GM19324 (cell line): Measurements from ENCODE around the gene KRT15.
"Not testable (repeated sequence)": the region's sequence is repeated elsewhere in the genome, so short reads cannot be mapped to it uniquely, and the experiment has no call there.

Experiments used
- ATAC-seq: cut with Tn5 transposase; IDR thresholded peaks from one replicate; pipeline ENCODE4 v1.9.1; 2021; ENCODE audit warnings: mild to moderate bottlenecking, moderate library complexity; ENCODE audit not compliant: unreplicated experiment, low FRiP score

Gene KRT15

DNA sequence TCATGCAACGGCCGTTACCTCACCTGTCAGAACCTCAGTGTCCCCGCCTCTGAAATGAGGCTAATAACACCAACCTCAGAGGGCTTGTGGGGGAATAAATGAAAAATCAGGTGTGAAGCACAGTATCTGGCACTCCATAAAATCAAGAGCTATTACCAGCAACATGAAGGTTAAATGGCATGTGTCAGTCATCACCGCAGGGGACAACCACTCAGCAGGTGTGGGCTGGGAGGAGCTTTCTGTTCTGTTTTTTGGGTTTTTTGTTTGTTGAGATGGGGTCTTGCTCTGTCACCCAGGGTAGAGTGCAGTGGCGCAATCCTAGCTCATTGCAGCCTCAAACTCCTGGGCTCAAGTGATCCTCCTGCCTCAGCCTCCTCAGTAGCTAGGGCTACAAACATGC, 26.2 kb upstream of the KRT15 start:
- ATAC-seq, result no peak

DNA sequence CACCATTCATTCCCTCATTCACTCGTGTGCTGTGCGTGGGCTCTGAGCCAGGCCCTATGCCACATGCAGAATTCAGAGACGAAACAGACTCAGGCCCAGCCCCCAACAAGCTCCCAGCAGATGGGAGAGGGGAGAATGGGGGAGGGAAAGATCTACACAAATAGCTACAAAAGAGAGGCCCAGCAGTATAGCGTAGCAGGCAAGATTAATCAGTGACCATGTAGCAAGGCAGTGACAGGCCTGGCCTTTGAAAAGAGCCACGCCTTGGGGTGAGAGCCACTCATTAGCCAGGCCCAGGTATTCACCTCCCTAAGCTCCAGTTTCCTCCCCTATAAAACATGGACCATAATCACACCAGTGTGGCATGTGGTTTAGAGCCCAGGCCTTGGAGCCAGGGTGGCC, 25.8 kb upstream of the KRT15 start:
- no peak for ATAC-seq

DNA sequence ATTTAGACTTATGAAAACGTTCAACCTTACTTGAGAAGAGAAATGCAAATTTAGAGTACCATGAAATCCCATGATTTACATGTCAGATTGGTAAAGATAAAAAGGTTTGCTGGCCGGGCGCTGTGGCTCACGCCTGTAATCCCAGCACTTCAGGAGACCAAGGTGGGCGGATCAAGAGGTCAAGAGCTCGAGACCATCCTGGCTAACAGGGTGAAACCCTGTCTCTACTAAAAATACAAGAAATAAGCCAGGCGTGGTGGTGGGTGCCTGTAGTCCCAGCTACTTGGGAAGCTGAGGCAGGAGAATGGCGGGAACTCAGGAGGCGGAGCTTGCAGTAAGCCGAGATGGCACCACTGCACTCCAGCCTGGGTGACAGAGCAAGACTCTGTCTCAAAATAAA, 24.1 kb upstream of the KRT15 start:
- not testable (repeated sequence) for ATAC-seq

DNA sequence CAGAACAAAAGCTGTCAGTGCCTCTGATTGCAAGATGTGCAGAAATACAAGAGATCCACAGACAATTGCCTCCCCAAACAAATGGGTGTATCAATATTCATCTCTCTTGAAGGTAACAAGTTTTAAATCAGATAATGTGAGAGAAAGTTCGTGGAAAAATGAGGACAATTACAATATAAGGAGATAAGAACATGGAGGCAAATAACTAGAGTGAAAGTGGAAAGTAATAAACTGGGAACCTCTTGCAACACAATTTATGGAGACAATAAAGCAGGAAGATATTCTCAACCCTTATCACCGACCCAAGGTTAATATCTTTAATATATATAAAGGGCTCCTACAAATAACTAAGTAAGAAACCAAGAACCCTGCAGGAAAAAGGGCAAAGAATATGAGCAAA, 23.7 kb upstream of the KRT15 start:
- ATAC-seq, result no peak

DNA sequence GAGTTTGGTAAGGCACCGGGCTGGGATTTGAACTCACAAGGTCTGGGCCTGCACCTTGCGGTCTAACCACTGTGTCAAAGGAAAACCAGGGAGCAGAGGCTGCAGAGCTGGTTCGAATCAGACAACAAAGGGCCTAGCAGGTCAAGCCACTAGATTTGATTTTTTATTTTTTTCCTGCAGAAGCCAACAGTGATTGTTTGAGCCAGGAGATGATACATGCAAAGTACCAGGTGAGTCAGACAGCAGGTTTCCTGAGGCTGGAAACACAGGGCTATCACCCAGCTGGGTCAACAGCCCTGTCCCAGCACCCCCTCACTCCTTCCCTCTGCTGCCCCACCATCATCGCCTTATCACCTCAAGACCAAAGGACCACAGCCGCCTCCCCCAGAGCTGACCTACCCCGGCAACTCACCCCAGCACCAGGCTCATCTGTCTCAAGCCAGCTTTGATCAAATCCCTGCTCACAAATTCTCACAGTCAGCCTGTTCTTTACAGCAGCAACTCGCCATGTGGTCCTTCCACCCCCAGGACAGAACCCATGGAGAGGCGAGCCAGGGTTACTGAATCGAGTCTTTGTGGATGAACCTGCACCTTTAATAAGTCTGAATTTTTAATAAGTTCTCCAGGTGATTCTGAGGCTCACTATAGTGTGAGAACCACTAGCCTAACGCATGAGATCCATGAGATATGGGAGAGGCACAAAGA, 22.4 kb upstream of the KRT15 start:
- ATAC-seq, result no peak

DNA sequence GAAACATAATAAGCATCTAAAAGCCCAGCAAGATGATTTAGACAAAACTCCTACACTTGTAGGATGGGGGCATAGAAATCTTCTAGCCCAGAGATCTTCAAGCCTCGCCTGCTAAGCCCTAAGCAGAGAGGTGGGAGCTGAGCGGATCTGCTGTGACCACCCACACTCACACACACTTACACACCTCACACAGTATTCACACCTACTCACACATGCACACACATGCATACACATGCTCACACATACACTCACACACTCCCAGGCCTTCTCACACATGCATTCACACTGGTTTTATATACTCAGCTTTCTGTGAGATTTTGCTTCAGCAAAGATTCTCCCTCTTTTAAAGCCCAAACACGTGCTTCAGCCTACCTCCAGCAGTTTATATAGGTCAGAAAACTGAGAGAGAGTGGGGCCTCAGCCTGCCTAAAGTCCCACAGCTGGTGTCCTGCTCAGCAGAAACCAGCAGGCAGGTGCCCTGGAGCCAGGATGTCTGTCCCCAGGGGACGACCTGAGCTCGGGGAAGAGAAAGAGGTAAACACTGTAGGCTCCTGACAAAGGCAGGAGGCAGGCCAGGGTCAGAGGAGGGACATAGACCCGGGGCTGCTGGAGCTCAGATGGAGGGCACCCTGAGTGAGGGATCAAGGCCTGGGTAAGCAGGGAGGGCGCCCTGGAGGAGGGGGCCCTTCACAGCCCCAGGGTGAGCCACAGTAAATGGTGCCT, 21.4 kb upstream of the KRT15 start:
- ATAC-seq, result no peak

DNA sequence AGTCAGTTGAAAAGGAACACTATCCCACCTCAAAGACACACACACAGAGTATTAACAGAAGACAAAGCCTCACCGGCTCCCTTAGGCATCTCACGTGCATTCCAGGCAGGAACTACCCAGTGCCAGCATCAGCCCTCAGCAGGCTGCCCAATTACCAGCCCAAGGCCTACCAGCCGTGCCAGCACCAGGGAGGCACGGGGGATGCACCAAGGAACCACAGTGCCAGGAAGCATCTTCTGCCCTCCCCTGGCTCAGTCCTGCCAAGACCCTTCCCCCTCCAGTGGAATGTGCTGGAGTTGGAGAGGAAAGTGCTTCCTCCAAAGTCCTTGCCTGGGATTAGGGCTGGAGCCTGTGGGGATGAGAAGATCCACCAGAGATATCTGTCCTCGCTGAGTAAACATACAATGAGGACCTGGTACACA, 20.4 kb upstream of the KRT15 start:
- ATAC-seq, result no peak

DNA sequence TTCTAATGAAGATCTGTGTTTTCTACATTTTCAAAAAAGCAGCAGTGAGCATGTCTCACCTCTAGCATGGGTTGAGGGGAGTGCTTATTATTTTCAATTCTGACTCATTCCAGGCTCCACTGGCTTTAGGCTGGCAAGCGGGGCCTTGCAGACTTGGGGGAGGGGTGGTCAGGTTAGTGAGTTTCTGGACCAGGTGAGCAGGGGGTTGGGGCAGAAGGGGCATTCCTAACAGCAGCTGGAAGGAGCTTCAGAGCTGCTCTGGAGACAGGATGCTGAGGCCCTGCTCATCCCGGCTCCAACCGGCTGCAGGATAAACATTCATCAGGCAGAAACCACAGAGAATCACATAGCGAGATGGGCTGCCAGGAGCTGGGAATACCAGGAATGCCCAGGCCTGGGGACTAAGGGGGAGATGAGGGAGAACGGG, 19.9 kb upstream of the KRT15 start:
- ATAC-seq, result no peak

DNA sequence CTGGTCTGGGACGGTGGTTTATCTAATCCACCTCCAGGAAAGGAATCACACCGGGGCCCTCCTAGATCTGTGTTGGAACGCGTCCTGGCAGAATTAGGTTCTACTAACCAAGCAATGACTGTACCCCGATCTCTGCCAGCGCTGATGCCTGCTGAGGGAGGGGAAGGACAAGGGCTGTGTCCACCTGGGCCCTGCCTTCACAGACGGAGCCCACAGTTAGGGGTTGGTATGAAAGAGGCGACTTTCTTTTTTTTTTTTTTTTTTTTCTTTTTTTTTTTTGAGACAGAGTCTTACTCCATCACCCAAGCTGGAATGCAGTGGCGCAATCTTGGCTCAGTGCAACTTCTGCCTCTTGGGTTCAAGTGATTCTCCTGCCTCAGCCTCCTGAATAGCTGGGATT, 19.3 kb upstream of the KRT15 start:
- no peak for ATAC-seq

DNA sequence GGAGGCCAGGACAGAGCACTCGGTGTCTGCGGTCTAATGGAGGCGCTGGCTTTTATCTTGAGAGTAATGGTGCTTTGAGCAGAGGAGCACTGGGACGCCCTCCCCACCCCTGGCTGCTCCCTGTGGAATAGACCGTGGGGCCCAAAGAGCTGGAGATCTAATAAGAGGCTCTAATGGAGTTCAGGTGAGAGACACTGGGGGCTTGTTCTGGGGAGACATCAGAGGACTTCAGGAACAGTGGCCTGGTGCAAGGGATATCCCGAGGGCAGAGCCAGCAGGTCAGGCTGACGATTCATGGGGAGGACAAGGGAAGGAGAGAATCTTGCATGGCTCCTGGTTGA, 18.9 kb upstream of the KRT15 start:
- no peak for ATAC-seq

DNA sequence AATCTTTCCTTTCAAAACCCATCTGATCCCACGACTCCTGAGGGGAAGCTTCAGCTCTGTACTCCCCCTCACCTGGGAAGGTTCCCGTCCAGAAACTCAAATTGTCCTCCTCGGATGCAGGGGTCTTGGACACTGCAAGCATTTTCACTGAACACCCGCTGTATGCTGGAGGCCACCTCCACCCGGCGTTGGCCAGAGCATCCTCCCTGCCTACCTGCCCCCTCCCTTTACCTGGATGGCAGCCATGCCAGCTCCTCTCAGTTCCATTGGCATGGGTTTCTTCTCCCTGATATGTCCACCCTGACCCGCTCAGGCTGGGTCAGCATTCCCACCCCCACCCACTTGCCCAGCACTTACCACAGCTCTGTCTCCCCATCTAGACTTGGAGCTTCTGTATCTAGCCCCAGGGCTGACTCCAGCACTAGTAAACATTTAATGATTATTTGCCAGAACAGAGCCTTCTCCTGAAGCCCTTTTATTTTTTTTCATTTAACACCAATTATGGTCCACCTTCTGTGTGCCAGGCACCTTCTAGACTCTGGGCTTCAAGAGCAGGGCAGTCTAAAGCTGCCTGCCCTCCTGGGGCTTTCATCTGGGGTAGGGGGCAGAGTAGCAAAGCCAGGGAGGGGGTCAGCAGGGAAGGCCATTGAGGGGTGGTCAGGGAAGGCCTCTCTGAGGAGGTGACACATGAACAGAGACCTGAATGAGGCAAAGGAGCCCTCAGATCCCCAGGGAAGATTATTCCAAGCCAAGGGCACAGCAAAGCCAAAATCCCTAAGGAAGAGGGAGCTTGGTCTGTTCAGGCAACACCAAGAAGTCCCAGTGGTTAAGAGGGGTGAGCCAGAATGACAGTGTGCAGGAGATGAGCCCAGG, 18.3 kb upstream of the KRT15 start:
- ATAC-seq, result no peak

DNA sequence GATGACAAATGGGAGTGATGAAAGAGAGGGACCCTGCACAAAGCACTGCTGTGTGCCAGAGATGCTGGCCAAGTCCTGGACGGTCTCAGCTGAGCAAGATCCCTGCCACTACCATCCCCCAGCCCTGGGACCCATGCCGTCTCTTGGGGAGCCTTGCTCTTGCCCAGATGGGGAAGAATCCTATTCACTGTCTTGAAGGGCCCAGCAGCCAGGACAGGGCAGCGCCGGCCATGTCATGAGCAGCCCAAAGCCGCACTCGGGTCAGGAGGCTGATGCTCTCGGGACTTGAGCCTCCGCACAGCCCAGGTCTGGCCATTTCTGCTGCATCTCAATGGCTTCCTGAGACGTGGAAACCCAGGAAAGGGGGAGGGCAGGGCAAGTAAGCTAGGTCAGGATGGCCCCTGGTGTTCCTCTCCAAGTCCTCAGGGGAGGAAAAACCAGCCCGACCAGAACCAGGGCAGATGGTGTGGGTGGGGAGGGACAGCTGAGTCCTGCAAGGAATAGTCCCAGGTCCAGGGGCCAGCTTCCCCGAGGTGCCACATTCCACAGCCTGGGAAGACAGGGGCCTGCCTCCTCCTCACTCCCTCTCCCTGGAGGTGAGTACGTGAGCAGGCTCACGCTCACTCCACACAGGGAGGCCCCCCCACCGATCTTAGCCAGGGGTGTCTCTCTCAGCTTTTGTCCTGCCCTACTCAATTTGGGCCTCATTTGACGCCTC, 17.2 kb upstream of the KRT15 start:
- no peak for ATAC-seq

DNA sequence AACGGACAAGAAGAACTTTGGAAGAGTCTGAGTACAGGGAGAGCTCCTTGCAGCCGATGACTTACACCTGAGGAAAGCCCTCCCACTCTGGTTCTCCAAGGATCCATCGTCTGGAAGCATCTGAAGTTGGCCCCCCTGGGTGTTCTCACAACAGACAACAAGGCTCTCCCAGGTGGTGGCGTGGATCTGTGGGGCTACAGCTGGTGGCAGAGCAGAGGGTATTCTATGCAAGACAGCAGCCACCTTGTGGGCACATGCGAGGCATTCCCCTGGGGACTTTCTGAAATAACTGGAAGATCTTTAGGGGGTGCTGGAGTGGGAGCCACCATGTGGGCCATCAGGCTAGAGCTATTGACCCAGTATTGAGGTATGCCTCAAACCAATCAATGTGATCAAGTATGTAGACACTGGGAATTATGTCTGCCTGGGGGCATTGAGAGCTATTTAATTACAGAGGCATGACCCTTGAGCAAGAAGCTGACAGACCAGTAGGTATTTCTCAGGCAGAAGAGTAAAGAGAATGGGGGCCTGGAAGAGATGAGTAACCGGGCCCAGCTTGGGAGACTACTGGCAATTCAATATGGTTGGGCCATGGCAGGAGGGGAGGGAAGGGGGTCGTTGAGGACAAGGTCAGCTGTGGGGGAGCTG, 16.3 kb upstream of the KRT15 start:
- no peak for ATAC-seq

DNA sequence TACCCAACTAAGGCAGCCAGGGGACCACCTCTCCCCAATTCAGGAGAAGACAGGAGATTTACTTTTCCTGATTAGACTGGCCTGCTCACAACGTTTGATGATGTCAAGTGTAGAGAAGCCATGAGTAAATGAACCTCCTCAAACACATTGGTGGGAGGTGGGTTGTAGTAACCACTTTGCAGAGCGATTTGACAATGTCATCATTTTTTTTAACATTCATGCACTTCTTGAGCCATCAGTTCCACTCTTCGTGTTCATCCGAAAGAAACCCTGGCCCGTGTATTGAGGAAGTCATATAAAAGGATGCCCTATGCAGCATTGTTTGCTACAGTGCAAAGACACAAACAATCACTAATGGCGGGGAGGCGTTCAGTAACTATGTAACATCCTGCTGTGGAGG, 14.9 kb upstream of the KRT15 start:
- ATAC-seq, result no peak

DNA sequence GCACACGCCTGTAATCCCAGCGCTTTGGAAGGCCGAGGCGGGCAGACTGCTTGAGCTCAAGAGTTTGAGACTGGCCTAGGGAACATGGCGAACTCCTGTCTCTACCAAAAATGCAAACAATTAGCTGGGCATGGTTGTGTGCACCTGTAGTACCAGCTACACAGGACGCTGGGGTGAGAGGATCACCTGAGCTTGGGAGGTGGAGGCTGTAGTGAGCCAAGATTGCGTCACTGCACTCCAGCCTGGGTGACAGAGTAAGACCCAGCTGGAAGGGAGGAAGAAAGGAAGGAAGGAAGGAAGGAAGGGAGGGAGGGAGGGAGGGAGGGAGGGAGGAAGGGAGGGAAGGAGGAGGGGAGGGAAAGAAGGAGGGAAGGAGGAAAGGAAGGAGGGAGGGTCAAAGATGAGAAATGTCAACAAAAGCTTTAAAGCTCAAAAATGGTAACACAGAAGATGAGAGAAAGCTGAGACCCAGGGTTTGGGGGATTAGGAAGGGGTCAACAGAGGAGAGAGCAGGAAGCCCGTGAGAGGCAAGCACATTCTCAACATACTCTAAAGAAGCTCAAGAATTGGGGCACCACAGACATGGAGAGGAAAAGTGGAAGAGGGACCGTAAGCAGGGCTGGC, 14.4 kb upstream of the KRT15 start:
- ATAC-seq, result no peak

DNA sequence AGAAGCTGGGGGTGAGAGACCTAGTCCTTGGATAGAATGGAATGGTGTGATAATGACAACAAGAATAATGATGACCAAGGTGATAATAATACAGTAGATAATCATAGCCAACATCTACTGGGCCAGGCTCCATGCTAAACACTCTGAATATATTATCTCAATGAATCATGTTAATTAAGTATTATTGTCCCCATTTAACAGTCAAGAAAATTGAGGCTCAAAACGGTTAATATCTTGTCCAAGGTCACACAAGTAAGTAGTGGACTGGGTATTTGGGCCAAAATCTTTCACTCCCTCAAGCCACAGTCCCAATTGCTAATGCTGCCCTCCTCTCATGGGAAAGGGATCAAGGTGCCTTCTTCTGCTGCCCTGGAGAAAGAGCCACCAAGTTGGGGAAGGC, 13.3 kb upstream of the KRT15 start:
- ATAC-seq, result no peak

DNA sequence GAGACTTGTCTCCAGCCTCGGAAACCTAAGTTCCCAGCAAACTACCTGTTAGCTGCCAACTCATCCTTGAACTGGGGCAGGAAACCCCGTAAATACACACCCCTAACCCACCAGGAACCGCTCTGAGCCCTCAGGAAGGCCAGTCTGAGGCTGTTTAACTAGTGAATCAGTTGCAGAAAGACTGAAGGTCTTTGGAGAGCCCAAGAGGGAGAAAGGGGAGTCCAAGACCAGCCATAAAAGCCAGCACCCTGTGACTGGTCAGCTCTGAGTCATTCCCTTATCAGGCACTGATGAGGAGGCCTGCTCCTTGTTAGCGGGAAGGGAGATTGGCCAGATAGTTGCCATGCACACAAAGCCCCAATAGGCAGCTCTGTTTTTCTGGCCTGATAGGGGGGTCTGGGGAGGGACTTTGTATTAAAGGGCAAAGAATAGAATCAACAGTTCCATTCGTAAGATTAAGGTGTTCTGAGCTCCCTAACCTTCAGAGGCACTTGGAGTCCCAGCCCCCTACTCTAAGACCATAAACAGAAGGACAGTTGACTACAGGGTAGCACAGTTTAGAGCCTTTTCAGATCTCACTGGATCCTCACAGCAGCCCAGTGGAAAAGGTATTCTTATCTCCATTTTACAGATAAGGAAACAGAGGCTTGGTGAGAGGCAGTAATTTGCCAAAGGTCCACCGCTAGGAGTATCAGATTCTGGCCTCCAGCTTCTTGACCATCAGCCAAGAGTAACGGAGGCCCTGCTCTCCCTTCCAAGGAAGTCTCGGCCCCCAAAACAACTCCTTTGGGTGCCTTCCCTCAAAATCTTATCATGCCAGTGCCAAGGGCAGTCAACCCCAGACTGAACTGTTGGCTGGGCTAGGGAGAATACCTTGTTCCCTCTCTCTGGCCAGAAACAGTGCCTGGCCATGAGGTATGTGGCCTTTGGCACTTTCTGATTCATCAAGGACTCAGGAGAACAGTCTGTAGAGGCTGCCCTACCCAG, 11.7 kb upstream of the KRT15 start:
- no peak for ATAC-seq

DNA sequence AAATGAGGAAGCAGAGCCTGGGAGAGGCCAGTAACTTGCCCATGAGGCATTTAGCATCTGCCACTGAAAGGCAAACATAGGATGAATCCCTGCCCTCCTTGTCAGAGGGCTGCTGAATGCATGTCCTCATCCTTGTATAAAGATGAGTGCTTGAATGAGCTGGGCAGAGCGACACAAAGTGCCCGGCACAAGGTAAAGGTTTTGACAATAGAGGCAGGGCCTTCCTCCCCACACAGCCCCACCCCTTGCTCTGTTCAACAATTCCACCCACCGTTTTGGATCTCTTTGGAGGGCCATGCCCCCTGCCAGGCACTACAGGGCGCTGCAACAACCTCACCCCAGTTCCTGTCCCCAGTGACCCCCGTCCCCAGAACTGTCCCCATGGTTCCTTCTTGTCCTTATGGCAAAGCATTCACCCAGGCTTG, 10.8 kb upstream of the KRT15 start:
- no peak for ATAC-seq

DNA sequence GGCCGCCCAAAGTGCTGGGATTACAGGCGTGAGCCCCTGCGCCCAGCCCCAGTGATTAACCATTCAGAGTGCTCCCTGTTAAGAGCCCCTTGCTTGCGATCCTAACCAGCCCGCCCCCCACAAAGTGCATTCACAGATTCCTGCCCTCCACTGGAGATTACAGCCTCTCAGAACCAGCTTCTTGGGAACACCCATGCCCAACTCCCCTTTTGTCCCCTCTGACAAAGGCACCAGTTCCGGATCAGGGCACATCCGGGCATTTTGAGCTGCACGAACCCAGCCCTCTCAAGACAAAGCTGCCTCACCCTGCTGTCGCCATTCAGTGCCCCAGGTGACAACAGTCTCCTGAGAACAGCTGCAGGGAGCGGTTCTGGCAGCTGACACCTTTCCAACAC, 10.3 kb upstream of the KRT15 start:
- ATAC-seq, result no peak
